GM10266 (cell line): ENCODE data around the gene DCK.
A peak's percentile ranks its signal among the peaks of the same experiment; 100 is the strongest.

Experiments
- DNase-seq: peaks from one replicate; pipeline ENCODE4 v3.0.0; 2012; ENCODE audit errors: extremely low spot score
- TF ChIP-seq, protein P1 (sequence below): IDR thresholded peaks from 2 replicates; pipeline ENCODE4 v1.5.1; 2012; ENCODE audit warnings: mild to moderate bottlenecking, low read depth; ENCODE audit not compliant: control insufficient read depth, insufficient read depth; ENCODE audit errors: missing control alignments

DCK gene

DNA sequence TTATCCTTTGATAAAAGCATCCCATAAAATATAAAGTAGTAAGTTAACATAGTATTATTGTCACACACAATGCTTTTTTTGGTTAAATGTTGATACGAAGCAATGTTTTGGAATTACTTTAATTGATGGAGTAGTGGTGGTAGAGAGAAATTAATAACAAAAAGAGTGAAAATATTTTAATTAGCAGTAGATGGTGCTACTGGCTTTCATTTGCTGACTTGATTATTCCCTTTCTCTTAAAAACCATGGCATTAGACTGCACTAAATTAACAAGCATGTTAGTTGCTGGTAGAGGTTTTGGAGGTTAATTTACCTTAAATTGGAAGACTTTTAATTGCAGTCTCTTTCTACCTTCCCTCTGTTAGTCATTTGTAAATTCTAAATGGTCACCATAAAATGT lies 8.9 kb upstream of the DCK start:
- TF ChIP-seq, protein P1, sequence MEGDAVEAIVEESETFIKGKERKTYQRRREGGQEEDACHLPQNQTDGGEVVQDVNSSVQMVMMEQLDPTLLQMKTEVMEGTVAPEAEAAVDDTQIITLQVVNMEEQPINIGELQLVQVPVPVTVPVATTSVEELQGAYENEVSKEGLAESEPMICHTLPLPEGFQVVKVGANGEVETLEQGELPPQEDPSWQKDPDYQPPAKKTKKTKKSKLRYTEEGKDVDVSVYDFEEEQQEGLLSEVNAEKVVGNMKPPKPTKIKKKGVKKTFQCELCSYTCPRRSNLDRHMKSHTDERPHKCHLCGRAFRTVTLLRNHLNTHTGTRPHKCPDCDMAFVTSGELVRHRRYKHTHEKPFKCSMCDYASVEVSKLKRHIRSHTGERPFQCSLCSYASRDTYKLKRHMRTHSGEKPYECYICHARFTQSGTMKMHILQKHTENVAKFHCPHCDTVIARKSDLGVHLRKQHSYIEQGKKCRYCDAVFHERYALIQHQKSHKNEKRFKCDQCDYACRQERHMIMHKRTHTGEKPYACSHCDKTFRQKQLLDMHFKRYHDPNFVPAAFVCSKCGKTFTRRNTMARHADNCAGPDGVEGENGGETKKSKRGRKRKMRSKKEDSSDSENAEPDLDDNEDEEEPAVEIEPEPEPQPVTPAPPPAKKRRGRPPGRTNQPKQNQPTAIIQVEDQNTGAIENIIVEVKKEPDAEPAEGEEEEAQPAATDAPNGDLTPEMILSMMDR: no peak
- no peak for DNase-seq

DNA sequence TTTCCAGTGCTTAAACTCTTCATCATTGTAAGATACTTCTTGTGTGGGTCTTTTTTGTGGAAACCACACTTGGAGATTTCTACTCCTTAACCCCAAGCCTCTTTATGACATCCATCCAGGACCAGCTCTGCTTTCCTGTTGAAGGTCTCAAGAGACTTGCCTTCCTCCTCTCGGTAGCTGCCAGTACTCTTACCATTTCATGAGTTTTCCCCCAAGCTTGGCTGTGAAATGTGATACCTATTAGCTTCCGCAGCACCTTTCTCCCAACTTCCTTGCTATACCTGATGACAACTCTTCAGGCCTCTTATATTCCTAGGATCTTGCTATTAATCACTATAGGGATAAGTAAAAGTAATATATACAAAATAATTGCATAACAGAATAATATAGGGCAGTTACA lies 1.9 kb upstream of the DCK start:
- TF ChIP-seq, protein P1: no peak
- DNase-seq: no peak

DNA sequence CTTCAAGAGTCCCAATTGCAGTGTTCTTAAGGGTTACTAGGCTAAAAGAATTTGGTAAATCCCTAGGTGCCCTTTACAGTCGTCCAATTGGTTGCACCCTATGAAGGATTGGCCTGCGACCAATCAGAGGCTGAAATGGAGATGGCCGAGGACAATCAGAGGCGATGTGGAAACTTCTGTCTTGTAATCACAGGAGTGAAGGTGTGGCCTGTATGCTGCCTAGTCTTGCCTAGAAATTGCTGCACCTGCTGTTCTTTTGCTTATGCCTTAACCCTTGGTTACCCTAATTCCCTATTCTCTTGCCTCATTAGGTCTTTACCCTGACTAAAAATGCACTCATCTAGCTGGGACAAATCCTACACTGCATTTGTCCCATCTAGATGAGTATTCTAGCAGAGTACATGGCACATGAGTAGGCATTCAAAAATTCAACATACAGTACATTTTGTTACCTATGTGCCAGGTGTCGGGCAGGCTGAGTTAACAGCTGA lies 1.0 kb upstream of the DCK start:
- TF ChIP-seq, protein P1: no peak
- DNase-seq: no peak

DNA sequence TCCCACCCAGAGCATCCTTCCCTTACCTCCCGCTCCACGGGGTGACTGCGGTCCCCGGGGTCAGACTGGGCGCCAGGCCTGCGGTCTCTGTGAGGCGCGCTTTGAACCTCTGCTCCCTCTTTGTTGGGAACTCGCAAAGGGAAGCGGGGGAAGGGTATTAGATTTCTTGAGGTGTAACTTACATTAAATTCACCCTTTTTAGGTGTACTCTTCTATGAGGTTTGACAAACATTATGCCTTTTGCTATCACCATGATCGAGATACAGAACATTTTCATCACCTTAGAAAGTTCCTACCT lies 569 bp downstream of the DCK start:
- TF ChIP-seq, protein P1: no peak

DNA sequence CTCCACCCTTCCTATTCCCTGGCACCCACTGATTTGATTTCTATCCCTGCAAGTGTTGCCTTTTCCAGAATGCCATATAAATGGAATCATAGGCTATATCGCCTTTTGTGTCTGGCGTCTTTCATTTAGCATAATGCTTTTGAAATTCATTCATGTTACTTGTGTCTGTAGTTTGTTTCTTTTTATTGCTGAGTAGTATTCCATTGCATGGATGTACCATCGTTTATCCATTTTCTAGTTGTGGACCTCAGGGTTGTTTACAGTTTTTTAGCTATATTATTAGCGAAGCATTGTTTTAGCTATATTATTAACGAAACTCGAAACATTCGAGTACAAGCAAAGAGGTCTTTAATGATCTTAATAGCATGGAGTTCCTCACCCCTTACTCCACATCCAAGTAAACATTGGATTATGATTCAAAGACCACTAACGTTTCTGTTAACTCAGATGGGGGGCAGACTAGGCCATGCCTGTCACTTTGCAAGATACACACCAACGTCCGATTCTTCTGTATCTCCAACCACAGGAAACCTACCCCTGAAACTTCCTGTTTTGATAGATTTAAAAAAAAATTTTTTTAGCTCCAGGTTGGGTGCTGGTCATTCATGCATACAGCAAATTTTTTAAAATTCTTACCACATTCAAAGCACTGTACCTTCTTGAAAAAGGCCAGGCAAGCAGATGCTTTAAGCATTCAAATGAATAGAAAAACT lies 1.1 kb downstream of the DCK start:
- TF ChIP-seq, protein P1: no peak
- peak; percentile 44 for DNase-seq

More for the DNA sequence above, 569 bp downstream of the DCK start:
- no peak for DNase-seq

DNA sequence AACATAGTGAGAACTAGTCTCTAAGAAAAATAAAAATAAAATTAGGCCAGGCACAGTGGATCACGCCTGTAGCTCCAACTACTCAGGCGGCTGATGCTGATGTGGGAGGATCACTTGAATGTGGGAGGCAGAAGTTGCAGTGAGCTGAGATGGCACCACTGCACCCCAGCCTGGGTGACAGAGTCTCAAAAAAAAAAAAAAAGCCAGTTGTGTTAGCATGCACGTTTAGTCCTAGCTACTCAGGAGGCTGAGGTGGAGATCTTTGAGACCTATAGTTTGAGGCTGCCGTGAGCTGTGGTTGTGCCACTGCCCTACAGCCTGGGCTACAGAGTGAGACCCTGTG lies 2.5 kb downstream of the DCK start:
- TF ChIP-seq, protein P1: no peak
- DNase-seq: no peak

DNA sequence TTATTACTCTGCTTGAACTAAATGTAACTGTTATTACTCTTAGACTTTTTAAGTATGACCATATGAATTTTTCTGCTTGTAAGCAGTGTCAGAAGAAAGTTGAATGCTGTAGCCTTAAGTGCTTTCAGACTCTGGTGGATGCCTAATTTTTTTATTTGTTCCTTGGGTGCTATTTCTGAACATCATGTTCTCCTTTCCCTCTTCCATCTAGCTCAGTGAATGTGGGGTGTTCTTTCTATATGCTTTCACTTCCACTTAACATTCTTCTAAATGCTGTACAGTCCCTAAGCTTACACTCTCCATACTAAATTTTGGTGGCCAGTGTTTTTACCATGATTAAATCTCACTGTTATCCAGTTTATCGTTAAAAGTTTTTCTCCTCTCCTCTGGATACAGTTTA lies 3.6 kb downstream of the DCK start:
- TF ChIP-seq, protein P1: no peak
- no peak for DNase-seq
